ENCODE results near the gene UFM1.
"Not testable (repeated sequence)": the region's sequence is repeated elsewhere in the genome, so short reads cannot be mapped to it uniquely, and the experiment has no call there.

The UFM1 gene

GRCh38 chr13:38349390-38350113 lies at the start of gene UFM1:
TSS of gene UFM1 (plus strand) at chr13:38349851. CDS start at chr13:38349920, 69 bp downstream.
- in situ Hi-C loops (cut with MboI; ENCODE audit: low pct_unique_long_range_greater_than_20kb, low sequenced_read_pairs) = no loop called here
- peak; percentile 94 for DNase-seq

- DNase-seq = no peak
- in situ Hi-C loops (cut with MboI; ENCODE audit: low pct_unique_long_range_greater_than_20kb, low sequenced_read_pairs) = no loop called here
Measured at GRCh38 chr13:38301236-38301635, 48.4 kb upstream of the UFM1 start.

- in situ Hi-C loops (cut with MboI; ENCODE audit: low pct_unique_long_range_greater_than_20kb, low sequenced_read_pairs) = no loop called here
- no peak for DNase-seq
Measured at GRCh38 chr13:38303816-38304320, 45.8 kb upstream of the UFM1 start.

GRCh38 chr13:38308736-38309135 lies 40.9 kb upstream of the UFM1 start:
- no peak for DNase-seq
- in situ Hi-C loops (cut with MboI; ENCODE audit: low pct_unique_long_range_greater_than_20kb, low sequenced_read_pairs) = no loop called here

GRCh38 chr13:38309397-38309796 lies 40.3 kb upstream of the UFM1 start:
- no peak for DNase-seq
- in situ Hi-C loops (cut with MboI; ENCODE audit: low pct_unique_long_range_greater_than_20kb, low sequenced_read_pairs) = no loop called here

GRCh38 chr13:38311175-38311574 lies 38.5 kb upstream of the UFM1 start:
- in situ Hi-C loops (cut with MboI; ENCODE audit: low pct_unique_long_range_greater_than_20kb, low sequenced_read_pairs); DNase-seq: not testable (repeated sequence)

GRCh38 chr13:38316129-38316528 lies 33.5 kb upstream of the UFM1 start:
- no peak for DNase-seq
- in situ Hi-C loops (cut with MboI; ENCODE audit: low pct_unique_long_range_greater_than_20kb, low sequenced_read_pairs) = no loop called here

- no peak for DNase-seq
- in situ Hi-C loops (cut with MboI; ENCODE audit: low pct_unique_long_range_greater_than_20kb, low sequenced_read_pairs) = no loop called here
Measured at GRCh38 chr13:38321654-38322053, 28.0 kb upstream of the UFM1 start.

GRCh38 chr13:38325426-38325825 lies 24.2 kb upstream of the UFM1 start:
- no peak for DNase-seq

GRCh38 chr13:38328699-38329098 lies 21.0 kb upstream of the UFM1 start:
- in situ Hi-C loops (cut with MboI; ENCODE audit: low pct_unique_long_range_greater_than_20kb, low sequenced_read_pairs) = no loop called here
- no peak for DNase-seq

More at GRCh38 chr13:38325426-38325825, 24.2 kb upstream of the UFM1 start:
- in situ Hi-C loops (cut with MboI; ENCODE audit: low pct_unique_long_range_greater_than_20kb, low sequenced_read_pairs) = no loop called here

- DNase-seq = no peak
- in situ Hi-C loops (cut with MboI; ENCODE audit: low pct_unique_long_range_greater_than_20kb, low sequenced_read_pairs) = no loop called here
Measured at GRCh38 chr13:38334845-38335244, 14.8 kb upstream of the UFM1 start.

- DNase-seq = no peak
- in situ Hi-C loops (cut with MboI; ENCODE audit: low pct_unique_long_range_greater_than_20kb, low sequenced_read_pairs) = no loop called here
Measured at GRCh38 chr13:38338089-38338488, 11.6 kb upstream of the UFM1 start.

GRCh38 chr13:38340624-38341023 lies 9.0 kb upstream of the UFM1 start:
- DNase-seq = no peak
- in situ Hi-C loops (cut with MboI; ENCODE audit: low pct_unique_long_range_greater_than_20kb, low sequenced_read_pairs) = no loop called here

- in situ Hi-C loops (cut with MboI; ENCODE audit: low pct_unique_long_range_greater_than_20kb, low sequenced_read_pairs) = no loop called here
- DNase-seq = no peak
Measured at GRCh38 chr13:38341149-38341692, 8.4 kb upstream of the UFM1 start.

- in situ Hi-C loops (cut with MboI; ENCODE audit: low pct_unique_long_range_greater_than_20kb, low sequenced_read_pairs) = no loop called here
- DNase-seq = no peak
Measured at GRCh38 chr13:38346764-38347163, 2.9 kb upstream of the UFM1 start.

- in situ Hi-C loops (cut with MboI; ENCODE audit: low pct_unique_long_range_greater_than_20kb, low sequenced_read_pairs) = no loop called here
- DNase-seq = no peak
Measured at GRCh38 chr13:38348861-38349389, 726 bp upstream of the UFM1 start.

- in situ Hi-C loops (cut with MboI; ENCODE audit: low pct_unique_long_range_greater_than_20kb, low sequenced_read_pairs) = no loop called here
- no peak for DNase-seq
Measured at GRCh38 chr13:38350114-38350617, 515 bp downstream of the UFM1 start.

- in situ Hi-C loops (cut with MboI; ENCODE audit: low pct_unique_long_range_greater_than_20kb, low sequenced_read_pairs) = no loop called here
- DNase-seq = no peak
Measured at GRCh38 chr13:38355595-38356119, 6.0 kb downstream of the UFM1 start.

- in situ Hi-C loops (cut with MboI; ENCODE audit: low pct_unique_long_range_greater_than_20kb, low sequenced_read_pairs) = no loop called here
- DNase-seq = no peak
Measured at GRCh38 chr13:38358684-38359083, 9.0 kb downstream of the UFM1 start.
